Measurements from ENCODE around the gene CNFN. TPM values are rescaled to one million over a fixed set of nuclear protein-coding genes. Genes with fewer than 3 reads are reported as not detected.

CNFN gene
- total RNA-seq, 2 experiments from 2014 or later, result 0.95 TPM; not detected in 1

GRCh38 chr19:42403586-42403985 is 13.5 kb upstream of the CNFN start:
- no peak overlapping the region for H2AFZ ChIP-seq (ENCODE audit: low read length)
- POLR2A ChIA-PET, result no interaction called here
- H3K4me2 ChIP-seq (ENCODE audit: low read length), result no peak overlapping the region
- TF ChIP-seq CTCF (conservative IDR thresholded peaks at IDR 0.05; ENCODE audit: low read length) (no peak), EZH2phosphoT487 (IDR thresholded peaks at IDR 0.05; ENCODE audit: borderline replicate concordance, low read depth, low read length) (no peak)
- H3K9me3 ChIP-seq (ENCODE audit: low read length), result no peaks in the 10 kb centered on the region
- no peaks in the 10 kb centered on the region for H3K79me2 ChIP-seq (ENCODE audit: insufficient read depth, low read depth, low read length)
- intact Hi-C loops (cut with micrococcal nuclease; ENCODE audit: unreplicated experiment), result no loop called here
- peaks cover 49% of the 10 kb centered on the region for H3K36me3 ChIP-seq (ENCODE audit: insufficient read depth, low read length)
- CTCF ChIA-PET (ENCODE audit: unreplicated experiment), result interaction anchor here (0.6 kb wide), 1 partner anchor 16 kb away, joined by 3 read pairs; no protein-coding TSS in a partner anchor
- no TSS peak for BruUV-seq (replicated peaks)
- no peaks in the 10 kb centered on the region for H4K20me1 ChIP-seq (ENCODE audit: insufficient read depth, low read length)
- no peaks in the 10 kb centered on the region for H3K9me2 ChIP-seq (ENCODE audit: insufficient read depth, low read length)
- no peaks in the 10 kb centered on the region for H3K4me1 ChIP-seq (ENCODE audit: insufficient read depth, low read length, poor library complexity, severe bottlenecking)
- no peak overlapping the region for H3K27ac ChIP-seq (ENCODE audit: low read depth, low read length, poor library complexity, severe bottlenecking)
- H3K4me3 ChIP-seq (ENCODE audit: low read depth, low read length, poor library complexity, severe bottlenecking), result no peak overlapping the region
- no peak for DNase-seq (ENCODE audit: low spot score)

- TF ChIP-seq CTCF (conservative IDR thresholded peaks at IDR 0.05; ENCODE audit: low read length), result no peak
- no peak for TF ChIP-seq EZH2phosphoT487 (IDR thresholded peaks at IDR 0.05; ENCODE audit: borderline replicate concordance, low read depth, low read length)
- no peak overlapping the region; the same call in 1 of the 2 replicates for H3K4me2 ChIP-seq (ENCODE audit: low read length)
- peaks cover 3% of the 10 kb centered on the region for H3K4me1 ChIP-seq (ENCODE audit: insufficient read depth, low read length, poor library complexity, severe bottlenecking)
- H2AFZ ChIP-seq (ENCODE audit: low read length), result no peak overlapping the region
- no peak for DNase-seq (ENCODE audit: low spot score)
- BruUV-seq (replicated peaks), result no TSS peak
- no peak overlapping the region for H3K27ac ChIP-seq (ENCODE audit: low read depth, low read length, poor library complexity, severe bottlenecking)
- H3K9me2 ChIP-seq (ENCODE audit: insufficient read depth, low read length), result no peaks in the 10 kb centered on the region
- peaks cover 39% of the 10 kb centered on the region for H3K36me3 ChIP-seq (ENCODE audit: insufficient read depth, low read length)
- no peaks in the 10 kb centered on the region for H3K9me3 ChIP-seq (ENCODE audit: low read length)
- intact Hi-C loops (cut with micrococcal nuclease; ENCODE audit: unreplicated experiment), result no loop called here
- POLR2A ChIA-PET, result no interaction called here
- no peaks in the 10 kb centered on the region for H3K79me2 ChIP-seq (ENCODE audit: insufficient read depth, low read depth, low read length)
- CTCF ChIA-PET (ENCODE audit: unreplicated experiment), result no interaction called here
- no peaks in the 10 kb centered on the region for H4K20me1 ChIP-seq (ENCODE audit: insufficient read depth, low read length)
- no peak overlapping the region for H3K4me3 ChIP-seq (ENCODE audit: low read depth, low read length, poor library complexity, severe bottlenecking)
Observed at GRCh38 chr19:42402376-42403116, 12.4 kb upstream of the CNFN start.
